Ovary (tissue), 3 donors: ENCODE data around the gene DHRS9.

Source experiments
- EP300 ChIP-seq: sonication (generic); formaldehyde crosslinking; IDR thresholded peaks from one replicate; pipeline ENCODE4 v1.6.1; 2017; ENCODE audit warnings: antibody characterized with exemption
- POLR2A ChIP-seq: fragments of 450-650 bp; IDR thresholded peaks from one replicate; pipeline ENCODE4 v1.6.1; 2017; ENCODE audit warnings: antibody characterized with exemption, mild to moderate bottlenecking, moderate library complexity
- TF ChIP-seq, protein P1 (sequence below), 3 donors: fragments of 450-650 bp in 2 of 3; fragments of 200-600 bp in 1 of 3; IDR thresholded peaks; one replicate each; pipeline versions ENCODE4 v1.5.1 to v1.8.0; 2016 to 2022; ENCODE audit warnings: antibody characterized with exemption in 3 of 3, mild to moderate bottlenecking in 1 of 3
- donor health status: DM: no; HTN: no; CAD: no.

DNA sequence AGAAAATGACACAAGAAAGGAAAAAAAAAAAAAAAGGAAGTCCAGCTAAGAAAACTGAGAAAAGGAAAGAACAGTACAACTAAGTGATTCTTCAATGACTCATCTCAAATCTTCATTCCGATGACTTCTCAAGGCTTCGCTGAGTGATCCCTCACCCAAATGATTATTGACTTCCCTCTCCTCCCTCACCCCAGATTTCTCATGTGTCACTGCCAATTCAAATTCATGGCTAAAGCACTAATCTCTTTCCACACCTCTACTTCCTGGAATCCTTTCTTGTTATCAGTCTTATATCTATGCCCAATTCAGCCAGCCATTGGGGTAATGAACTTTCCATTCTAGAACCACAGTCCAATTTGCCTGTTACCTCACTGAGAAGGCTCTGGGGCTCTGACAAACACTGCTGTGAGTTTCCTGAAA, 31.0 kb upstream of the DHRS9 start:
- TF ChIP-seq EP300 (no peak), POLR2A (no peak)
- TF ChIP-seq, protein P1, sequence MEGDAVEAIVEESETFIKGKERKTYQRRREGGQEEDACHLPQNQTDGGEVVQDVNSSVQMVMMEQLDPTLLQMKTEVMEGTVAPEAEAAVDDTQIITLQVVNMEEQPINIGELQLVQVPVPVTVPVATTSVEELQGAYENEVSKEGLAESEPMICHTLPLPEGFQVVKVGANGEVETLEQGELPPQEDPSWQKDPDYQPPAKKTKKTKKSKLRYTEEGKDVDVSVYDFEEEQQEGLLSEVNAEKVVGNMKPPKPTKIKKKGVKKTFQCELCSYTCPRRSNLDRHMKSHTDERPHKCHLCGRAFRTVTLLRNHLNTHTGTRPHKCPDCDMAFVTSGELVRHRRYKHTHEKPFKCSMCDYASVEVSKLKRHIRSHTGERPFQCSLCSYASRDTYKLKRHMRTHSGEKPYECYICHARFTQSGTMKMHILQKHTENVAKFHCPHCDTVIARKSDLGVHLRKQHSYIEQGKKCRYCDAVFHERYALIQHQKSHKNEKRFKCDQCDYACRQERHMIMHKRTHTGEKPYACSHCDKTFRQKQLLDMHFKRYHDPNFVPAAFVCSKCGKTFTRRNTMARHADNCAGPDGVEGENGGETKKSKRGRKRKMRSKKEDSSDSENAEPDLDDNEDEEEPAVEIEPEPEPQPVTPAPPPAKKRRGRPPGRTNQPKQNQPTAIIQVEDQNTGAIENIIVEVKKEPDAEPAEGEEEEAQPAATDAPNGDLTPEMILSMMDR (IDR thresholded peaks at IDR 0.05), result no peak
